Trophoblast cell (in vitro differentiated cells and primary cell): Measurements from ENCODE around the gene ARF1.

Experiments used
- DNase-seq, 2 donors: peaks; one replicate each; pipeline ENCODE4 v3.0.0-alpha.2; 2016
- H2AFZ ChIP-seq: 2 replicates; pipeline ENCODE4 v1.6.1; 2013; ENCODE audit warnings: low read length, moderate library complexity, mild to moderate bottlenecking; ENCODE audit not compliant: insufficient read depth, poor library complexity
- H2AK5ac ChIP-seq: 2 replicates; pipeline ENCODE4 v1.6.1; 2013; ENCODE audit warnings: mild to moderate bottlenecking, low read length
- H2BK120ac ChIP-seq: 2 replicates; pipeline ENCODE4 v1.6.1; 2013; ENCODE audit warnings: low read length, mild to moderate bottlenecking, moderate library complexity; ENCODE audit not compliant: insufficient read depth, poor library complexity
- H2BK12ac ChIP-seq: 2 replicates; pipeline ENCODE4 v1.6.1; 2013; ENCODE audit warnings: mild to moderate bottlenecking, low read length, moderate library complexity
- H2BK5ac ChIP-seq: 2 replicates; pipeline ENCODE4 v1.6.1; 2013; ENCODE audit warnings: low read length, low read depth, moderate library complexity, mild to moderate bottlenecking; ENCODE audit not compliant: poor library complexity
- H3K14ac ChIP-seq: 2 replicates; pipeline ENCODE4 v1.6.1; 2013; ENCODE audit warnings: mild to moderate bottlenecking, low read length
- H3K18ac ChIP-seq: 2 replicates; pipeline ENCODE4 v1.6.1; 2013; ENCODE audit warnings: mild to moderate bottlenecking, low read length
- H3K23ac ChIP-seq: 2 replicates; pipeline ENCODE4 v1.6.1; 2013; ENCODE audit warnings: low read length
- H3K27ac ChIP-seq: 2 replicates; pipeline ENCODE4 v1.5.1; 2013; ENCODE audit warnings: low read depth, mild to moderate bottlenecking, inconsistent platforms, low read length, moderate library complexity
- H3K27me3 ChIP-seq: 2 replicates; pipeline ENCODE4 v1.6.1; 2013; ENCODE audit warnings: inconsistent platforms, mild to moderate bottlenecking, low read length, moderate library complexity; ENCODE audit not compliant: insufficient read depth
- H3K36me3 ChIP-seq, 2 experiments: 1 replicate in 1 of 2; 2 replicates in 1 of 2; pipeline ENCODE4 v1.6.1; 2013; ENCODE audit warnings: low read length in 2 of 2, mild to moderate bottlenecking in 2 of 2, moderate library complexity in 1 of 2; ENCODE audit not compliant: insufficient read depth in 2 of 2, control insufficient read depth in 1 of 2
- H3K4ac ChIP-seq: 2 replicates; pipeline ENCODE4 v1.6.1; 2013; ENCODE audit warnings: low read depth, mild to moderate bottlenecking, low read length, moderate library complexity
- H3K4me1 ChIP-seq, 2 experiments: 1 replicate in 1 of 2; 2 replicates in 1 of 2; pipeline ENCODE4 v1.6.1; 2013; ENCODE audit warnings: low read length in 2 of 2, mild to moderate bottlenecking in 2 of 2, moderate library complexity in 1 of 2; ENCODE audit not compliant: insufficient read depth in 2 of 2, control insufficient read depth in 1 of 2
- H3K4me2 ChIP-seq: 2 replicates; pipeline ENCODE4 v1.6.1; 2013; ENCODE audit warnings: inconsistent platforms, mild to moderate bottlenecking, low read length, moderate library complexity
- H3K4me3 ChIP-seq: 2 replicates; pipeline ENCODE4 v1.5.1; 2013; ENCODE audit warnings: mild to moderate bottlenecking, low read depth, low read length, inconsistent platforms
- H3K79me1 ChIP-seq: one replicate; pipeline ENCODE4 v1.6.1; 2013; ENCODE audit warnings: low read length
- H3K79me2 ChIP-seq: 2 replicates; pipeline ENCODE4 v1.6.1; 2013; ENCODE audit warnings: low read length, mild to moderate bottlenecking; ENCODE audit not compliant: control insufficient read depth, insufficient read depth, poor library complexity
- H3K9ac ChIP-seq: 2 replicates; pipeline ENCODE4 v1.6.1; 2013; ENCODE audit warnings: mild to moderate bottlenecking, low read length
- H3K9me3 ChIP-seq: 2 replicates; pipeline ENCODE4 v1.6.1; 2013; ENCODE audit warnings: low read depth, mild to moderate bottlenecking, control low read depth, inconsistent platforms, low read length; ENCODE audit not compliant: insufficient read depth
- H4K12ac ChIP-seq: 2 replicates; pipeline ENCODE4 v1.6.1; 2013; ENCODE audit warnings: low read depth, mild to moderate bottlenecking, low read length, moderate library complexity
- H4K8ac ChIP-seq: 2 replicates; pipeline ENCODE4 v1.6.1; 2013; ENCODE audit warnings: low read depth, mild to moderate bottlenecking, low read length, moderate library complexity
- H4K91ac ChIP-seq: one replicate; pipeline ENCODE4 v1.6.1; 2013; ENCODE audit warnings: low read depth, mild to moderate bottlenecking, low read length, moderate library complexity
- WGBS: extraction: QIAGEN DNeasy Blood & Tissue Kit; methylation state at CpG from one replicate; pipeline ENCODE4 v1.1.7; 2013; ENCODE audit warnings: missing lambda C conversion rate; ENCODE audit not compliant: insufficient read length, insufficient coverage; ENCODE audit errors: extremely low coverage; 5-methylcytosine and 5-hydroxymethylcytosine counted together

Gene ARF1

GRCh38 chr1:228036701-228037231, 45.7 kb upstream of the ARF1 start:
- no CpG with 5 or more reads among the region's 8 CpGs for WGBS

GRCh38 chr1:228037401-228038386, 44.8 kb upstream of the ARF1 start:
- H3K27me3 ChIP-seq = peaks cover 24% of the 10 kb centered on the region
- no peak overlapping the region for H2BK120ac ChIP-seq

More at GRCh38 chr1:228036701-228037231, 45.7 kb upstream of the ARF1 start:
- Histone ChIP-seq H3K4ac (no peak overlapping the region), H3K79me1 (no peaks in the 10 kb centered on the region), H4K12ac (no peak overlapping the region), H3K79me2 (no peaks in the 10 kb centered on the region), H3K14ac (no peak overlapping the region), H3K4me3 (no peak overlapping the region), H2AFZ (no peak overlapping the region), H2BK120ac (no peak overlapping the region), H3K36me3 (no peaks in the 10 kb centered on the region), H3K27ac (no peak overlapping the region), H2BK12ac (no peak overlapping the region), H3K4me1 (no peaks in the 10 kb centered on the region), H4K91ac (no peak overlapping the region), H2AK5ac (no peak overlapping the region), H3K9ac (no peak overlapping the region), H3K23ac (no peak overlapping the region), H3K4me2 (no peak overlapping the region), H3K18ac (no peak overlapping the region), H3K27me3 (peaks cover 24% of the 10 kb centered on the region), H4K8ac (no peak overlapping the region), H3K9me3 (peaks cover 13% of the 10 kb centered on the region), H2BK5ac (no peak overlapping the region)
- no peak for DNase-seq

GRCh38 chr1:228038387-228039005, 44.0 kb upstream of the ARF1 start:
- no peak overlapping the region for H3K14ac ChIP-seq
- H3K79me2 ChIP-seq = no peaks in the 10 kb centered on the region
- WGBS = no CpG with 5 or more reads among the region's 11 CpGs

More at GRCh38 chr1:228037401-228038386, 44.8 kb upstream of the ARF1 start:
- Histone ChIP-seq H2AFZ (peak overlapping the region; percentile 0), H3K9ac (no peak overlapping the region), H3K14ac (no peak overlapping the region), H3K79me2 (no peaks in the 10 kb centered on the region), H2BK5ac (no peak overlapping the region), H3K79me1 (no peaks in the 10 kb centered on the region), H4K12ac (no peak overlapping the region), H4K91ac (no peak overlapping the region), H3K18ac (no peak overlapping the region), H3K23ac (no peak overlapping the region), H3K4ac (no peak overlapping the region), H3K9me3 (peaks cover 8% of the 10 kb centered on the region), H3K27ac (no peak overlapping the region), H3K4me1 (no peaks in the 10 kb centered on the region), H2AK5ac (no peak overlapping the region), H3K36me3 (no peaks in the 10 kb centered on the region), H3K4me2 (peak overlapping the region; percentile 60), H2BK12ac (no peak overlapping the region), H3K4me3 (no peak overlapping the region), H4K8ac (no peak overlapping the region)
- WGBS = no CpG with 5 or more reads among the region's 80 CpGs
- peak in 1 of 2 donors; percentile 27 for DNase-seq

GRCh38 chr1:228039006-228039903, 43.3 kb upstream of the ARF1 start:
- no peak overlapping the region for H2BK12ac ChIP-seq

More at GRCh38 chr1:228038387-228039005, 44.0 kb upstream of the ARF1 start:
- no peaks in the 10 kb centered on the region for H3K79me1 ChIP-seq
- H3K23ac ChIP-seq = no peak overlapping the region
- no peaks in the 10 kb centered on the region for H3K36me3 ChIP-seq
- no peaks in the 10 kb centered on the region for H3K4me1 ChIP-seq
- DNase-seq = no peak
- H2BK12ac ChIP-seq = no peak overlapping the region
- no peak overlapping the region for H2AK5ac ChIP-seq
- no peak overlapping the region for H3K9ac ChIP-seq
- no peak overlapping the region for H3K4ac ChIP-seq
- no peak overlapping the region for H4K91ac ChIP-seq
- H4K12ac ChIP-seq = no peak overlapping the region
- no peak overlapping the region for H2BK120ac ChIP-seq
- peaks cover 24% of the 10 kb centered on the region for H3K27me3 ChIP-seq
- H4K8ac ChIP-seq = no peak overlapping the region
- H3K4me2 ChIP-seq = no peak overlapping the region
- no peak overlapping the region for H3K4me3 ChIP-seq
- H3K18ac ChIP-seq = no peak overlapping the region
- H2AFZ ChIP-seq = no peak overlapping the region
- no peak overlapping the region for H2BK5ac ChIP-seq
- no peak overlapping the region for H3K27ac ChIP-seq
- peaks cover 8% of the 10 kb centered on the region for H3K9me3 ChIP-seq

More at GRCh38 chr1:228039006-228039903, 43.3 kb upstream of the ARF1 start:
- Histone ChIP-seq H3K27me3 (peaks cover 24% of the 10 kb centered on the region), H3K79me2 (no peaks in the 10 kb centered on the region), H3K79me1 (no peaks in the 10 kb centered on the region), H2AFZ (no peak overlapping the region), H4K12ac (no peak overlapping the region), H2BK5ac (no peak overlapping the region), H3K14ac (no peak overlapping the region), H3K4me3 (no peak overlapping the region), H3K9me3 (peaks cover 8% of the 10 kb centered on the region), H4K8ac (no peak overlapping the region), H3K27ac (no peak overlapping the region), H3K4me1 (no peaks in the 10 kb centered on the region), H3K23ac (no peak overlapping the region), H3K9ac (no peak overlapping the region), H3K4me2 (no peak overlapping the region), H2BK120ac (no peak overlapping the region), H2AK5ac (no peak overlapping the region), H3K18ac (no peak overlapping the region), H4K91ac (no peak overlapping the region), H3K4ac (no peak overlapping the region), H3K36me3 (no peaks in the 10 kb centered on the region)
- DNase-seq = no peak
- WGBS = no CpG with 5 or more reads among the region's 8 CpGs
